HG03135 (cell line): ENCODE results near the gene OR4C16.

Source experiments
- ATAC-seq: cut with Tn5 transposase; IDR thresholded peaks from one replicate; pipeline ENCODE4 v1.9.1; 2021; ENCODE audit warnings: mild to moderate bottlenecking, moderate library complexity; ENCODE audit not compliant: unreplicated experiment

The OR4C16 gene

GRCh38 chr11:55571828-55572227 lies at the start of gene OR4C16:
OR4C16 (plus strand) TSS chr11:55572128; CDS start chr11:55572128, 0 bp downstream.
- ATAC-seq, result no peak

GRCh38 chr11:55554169-55554568 lies 17.8 kb upstream of the OR4C16 start, which contains the start of gene OR4C15:
OR4C15 (plus strand) TSS chr11:55554469; CDS start chr11:55554469, 0 bp downstream.
- no peak for ATAC-seq

- ATAC-seq, result no peak
Observed at GRCh38 chr11:55572548-55572947, 620 bp downstream of the OR4C16 start.

GRCh38 chr11:55607545-55607944 lies 35.6 kb downstream of the OR4C16 start, which contains the start of gene OR4C11:
OR4C11 (minus strand) TSS chr11:55607645; CDS start chr11:55604373, 3,272 bp downstream.
- no peak for ATAC-seq
